SH-SY5Y (cell line): ENCODE results near the gene B4GALNT1.

Experiments used
- GATA2 ChIP-seq: IDR thresholded peaks from 2 replicates; pipeline ENCODE4 v1.6.1; 2011; ENCODE audit warnings: mild to moderate bottlenecking, low read depth, low read length
- GATA3 ChIP-seq: IDR thresholded peaks from 2 replicates; pipeline ENCODE4 v1.6.1; 2011; ENCODE audit warnings: low read depth, mild to moderate bottlenecking, low read length, moderate library complexity

- TF ChIP-seq GATA2 (no peak), GATA3 (no peak)
Observed at GRCh38 chr12:57641699-57642442, 8.9 kb upstream of the B4GALNT1 start.
